ENCODE data around the gene EYA2.
"Not testable (repeated sequence)": the region's sequence is repeated elsewhere in the genome, so short reads cannot be mapped to it uniquely, and the experiment has no call there.

Gene EYA2

DNA sequence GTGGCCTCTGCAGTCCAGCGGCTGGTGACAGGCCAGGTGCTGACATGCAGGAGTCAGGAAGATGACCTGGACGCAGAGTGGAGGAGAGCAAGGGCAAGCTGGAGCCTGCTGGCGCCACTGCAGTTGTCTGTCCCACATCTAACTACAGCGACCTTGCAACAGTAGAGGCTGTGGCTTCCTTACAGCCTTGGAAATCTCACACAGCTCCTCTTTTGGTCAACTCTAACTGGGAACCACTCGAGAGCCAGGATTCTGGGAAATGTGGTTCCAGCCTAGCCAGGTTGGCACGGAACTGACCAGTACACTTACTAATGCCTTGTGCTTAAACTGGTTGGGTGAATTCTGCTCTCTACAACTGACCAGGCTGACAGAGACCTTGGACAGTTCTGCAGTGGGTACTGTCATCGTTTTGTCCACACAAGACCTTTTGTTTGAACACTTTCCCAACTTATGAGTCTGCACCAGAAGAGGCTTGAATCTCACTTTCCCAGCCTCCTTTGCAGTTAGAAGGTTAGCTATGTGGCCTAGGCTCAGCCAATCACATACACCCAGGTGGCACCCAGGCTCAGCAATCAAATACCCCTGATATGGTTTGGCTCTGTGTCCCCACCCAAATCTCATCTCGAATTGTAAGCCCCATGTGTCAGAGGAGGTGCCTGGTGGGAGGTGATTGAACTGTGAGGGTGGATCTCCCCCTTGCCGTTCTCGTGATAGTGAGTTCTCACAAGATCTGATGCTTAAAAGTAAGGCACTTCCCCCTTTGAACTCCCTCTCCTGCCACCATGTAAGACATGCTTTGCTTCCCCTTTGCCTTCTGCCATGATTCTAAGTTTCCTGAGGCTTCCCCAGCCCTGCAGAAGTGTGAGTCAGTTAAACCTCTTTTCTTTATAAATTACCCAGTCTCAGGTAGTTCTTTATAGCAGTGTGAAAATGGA lies 308.4 kb downstream of the EYA2 start:
- Histone ChIP-seq H3K9me3 (no peaks in the 10 kb centered on the region), H3K27me3 (ENCODE audit: low read depth) (no peaks in the 10 kb centered on the region), H3K4me1 (no peaks in the 10 kb centered on the region), H3K36me3 (replicated peaks) (no peaks in the 10 kb centered on the region), H3K4me3 (no peak overlapping the region)
- in situ Hi-C loops (cut with MboI; ENCODE audit: low sequenced_read_pairs), result loop anchor here (25.0 kb wide), 1 partner anchor 434 kb away; no protein-coding TSS in a partner anchor
- no peak for DNase-seq (ENCODE audit: low spot score in 2 of 2)

- peaks cover 8% of the 10 kb centered on the region; the same call in 1 of the 2 replicates for H3K36me3 ChIP-seq (replicated peaks)
- H3K4me3 ChIP-seq, result no peak overlapping the region
- no peaks in the 10 kb centered on the region for H3K4me1 ChIP-seq
- no peak for DNase-seq (ENCODE audit: low spot score in 2 of 2)
- in situ Hi-C loops (cut with MboI; ENCODE audit: low sequenced_read_pairs), result loop anchor here (25.0 kb wide), 1 partner anchor 433 kb away; no protein-coding TSS in a partner anchor
- no peaks in the 10 kb centered on the region for H3K27me3 ChIP-seq (ENCODE audit: low read depth)
- no peaks in the 10 kb centered on the region for H3K9me3 ChIP-seq
These were observed 309.6 kb downstream of the EYA2 start for GRCh38 chr20:47204008-47204849.

- not testable (repeated sequence) for H3K27me3 ChIP-seq (ENCODE audit: low read depth); H3K4me3 ChIP-seq; DNase-seq (ENCODE audit: low spot score in 2 of 2); H3K4me1 ChIP-seq; H3K9me3 ChIP-seq
- H3K36me3 ChIP-seq (replicated peaks), result peaks cover 14% of the 10 kb centered on the region
- in situ Hi-C loops (cut with MboI; ENCODE audit: low sequenced_read_pairs), result loop anchor here (25.0 kb wide), 1 partner anchor 433 kb away; no protein-coding TSS in a partner anchor
These were observed 310.1 kb downstream of the EYA2 start for GRCh38 chr20:47204850-47205122.

GRCh38 chr20:47205577-47206123 lies 311.0 kb downstream of the EYA2 start:
- no peaks in the 10 kb centered on the region for H3K9me3 ChIP-seq
- in situ Hi-C loops (cut with MboI; ENCODE audit: low sequenced_read_pairs), result loop anchor here (25.0 kb wide), 1 partner anchor 432 kb away; no protein-coding TSS in a partner anchor
- H3K36me3 ChIP-seq (replicated peaks), result peaks cover 20% of the 10 kb centered on the region
- H3K27me3 ChIP-seq (ENCODE audit: low read depth), result no peaks in the 10 kb centered on the region
- no peak overlapping the region for H3K4me3 ChIP-seq
- DNase-seq (ENCODE audit: low spot score in 2 of 2), result peak; percentile 10 to 58
- no peaks in the 10 kb centered on the region for H3K4me1 ChIP-seq

- H3K36me3 ChIP-seq (replicated peaks), result peaks cover 29% of the 10 kb centered on the region
- not testable (repeated sequence) for H3K9me3 ChIP-seq; H3K27me3 ChIP-seq (ENCODE audit: low read depth); H3K4me3 ChIP-seq; H3K4me1 ChIP-seq; DNase-seq (ENCODE audit: low spot score in 2 of 2)
- in situ Hi-C loops (cut with MboI; ENCODE audit: low sequenced_read_pairs), result loop anchor here (25.0 kb wide), 1 partner anchor 431 kb away; no protein-coding TSS in a partner anchor
These were observed 311.9 kb downstream of the EYA2 start for GRCh38 chr20:47206552-47206951.

- DNase-seq (ENCODE audit: low spot score in 2 of 2), result no peak
- Histone ChIP-seq H3K27me3 (ENCODE audit: low read depth) (no peaks in the 10 kb centered on the region), H3K36me3 (replicated peaks) (peaks cover 34% of the 10 kb centered on the region), H3K9me3 (no peaks in the 10 kb centered on the region), H3K4me1 (no peaks in the 10 kb centered on the region), H3K4me3 (no peak overlapping the region)
- in situ Hi-C loops (cut with MboI; ENCODE audit: low sequenced_read_pairs), result loop anchor here (25.0 kb wide), 1 partner anchor 430 kb away; no protein-coding TSS in a partner anchor
These were observed 312.5 kb downstream of the EYA2 start for GRCh38 chr20:47206962-47207641.

DNA sequence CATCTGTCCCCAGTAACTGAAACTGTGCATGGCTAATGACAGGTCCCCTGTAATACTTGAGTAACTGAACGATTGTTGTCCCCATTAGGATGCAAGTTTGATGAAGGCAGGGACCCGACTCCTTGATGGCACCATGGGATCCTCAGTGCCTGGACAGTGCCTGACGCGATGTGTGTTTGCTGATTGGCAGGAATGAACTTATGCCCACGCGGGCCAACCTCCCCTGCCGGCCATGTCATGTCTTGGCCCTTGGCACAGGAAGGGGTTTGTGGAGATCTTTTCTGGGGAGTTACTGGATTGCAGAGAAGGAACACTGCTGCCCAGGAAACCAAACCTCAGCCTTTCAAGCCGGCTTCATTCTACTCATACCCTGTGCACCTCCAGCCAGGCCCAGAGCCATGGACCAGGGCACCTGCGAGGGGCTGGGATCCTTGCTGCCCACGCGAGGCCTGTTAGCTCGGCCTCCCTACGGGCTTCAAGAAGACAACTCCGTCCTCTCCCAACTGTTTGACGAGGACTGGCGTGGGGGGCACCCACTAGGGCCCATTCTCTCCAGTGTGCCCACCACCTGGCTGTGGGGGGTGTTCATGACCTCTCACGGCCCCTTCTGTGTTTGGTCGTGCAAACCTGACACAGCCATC lies 314.0 kb downstream of the EYA2 start:
- in situ Hi-C loops (cut with MboI; ENCODE audit: low sequenced_read_pairs), result loop anchor here (25.0 kb wide), 1 partner anchor 429 kb away; no protein-coding TSS in a partner anchor
- H3K4me1 ChIP-seq, result no peaks in the 10 kb centered on the region
- H3K9me3 ChIP-seq, result no peaks in the 10 kb centered on the region
- peaks cover 50% of the 10 kb centered on the region for H3K36me3 ChIP-seq (replicated peaks)
- DNase-seq (ENCODE audit: low spot score in 2 of 2), result no peak
- no peak overlapping the region for H3K4me3 ChIP-seq
- H3K27me3 ChIP-seq (ENCODE audit: low read depth), result no peaks in the 10 kb centered on the region

DNA sequence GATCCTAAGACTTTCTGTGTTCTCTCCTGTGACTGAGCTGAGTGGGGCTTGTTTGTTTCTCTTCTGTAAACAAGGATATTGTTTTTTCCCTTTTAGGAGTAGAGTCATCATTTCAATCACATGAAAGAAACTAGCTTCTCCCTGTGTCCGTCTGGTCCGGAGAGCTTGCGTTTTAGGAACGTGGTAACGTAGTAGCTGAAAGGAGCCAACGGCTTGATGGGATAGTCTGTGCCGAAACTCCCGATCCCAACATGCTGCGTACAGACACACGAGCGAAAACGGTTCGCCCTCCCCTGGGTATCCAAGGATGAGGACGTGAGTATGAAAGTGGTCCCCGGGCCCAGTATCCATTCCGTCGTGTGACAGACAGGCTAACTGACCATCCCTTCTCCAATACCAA lies 315.3 kb downstream of the EYA2 start:
- DNase-seq (ENCODE audit: low spot score in 2 of 2), result no peak
- Histone ChIP-seq H3K9me3 (no peaks in the 10 kb centered on the region), H3K4me3 (no peak overlapping the region), H3K36me3 (replicated peaks) (peaks cover 60% of the 10 kb centered on the region), H3K27me3 (ENCODE audit: low read depth) (no peaks in the 10 kb centered on the region), H3K4me1 (no peaks in the 10 kb centered on the region)
- in situ Hi-C loops (cut with MboI; ENCODE audit: low sequenced_read_pairs), result loop anchor here (25.0 kb wide), 1 partner anchor 427 kb away; no protein-coding TSS in a partner anchor

GRCh38 chr20:47210470-47210869 lies 315.8 kb downstream of the EYA2 start:
- DNase-seq (ENCODE audit: low spot score in 2 of 2), result no peak
- no peaks in the 10 kb centered on the region for H3K4me1 ChIP-seq
- H3K4me3 ChIP-seq, result no peak overlapping the region
- H3K27me3 ChIP-seq (ENCODE audit: low read depth), result no peaks in the 10 kb centered on the region
- in situ Hi-C loops (cut with MboI; ENCODE audit: low sequenced_read_pairs), result loop anchor here (25.0 kb wide), 1 partner anchor 427 kb away; no protein-coding TSS in a partner anchor
- no peaks in the 10 kb centered on the region for H3K9me3 ChIP-seq
- H3K36me3 ChIP-seq (replicated peaks), result peaks cover 63% of the 10 kb centered on the region

DNA sequence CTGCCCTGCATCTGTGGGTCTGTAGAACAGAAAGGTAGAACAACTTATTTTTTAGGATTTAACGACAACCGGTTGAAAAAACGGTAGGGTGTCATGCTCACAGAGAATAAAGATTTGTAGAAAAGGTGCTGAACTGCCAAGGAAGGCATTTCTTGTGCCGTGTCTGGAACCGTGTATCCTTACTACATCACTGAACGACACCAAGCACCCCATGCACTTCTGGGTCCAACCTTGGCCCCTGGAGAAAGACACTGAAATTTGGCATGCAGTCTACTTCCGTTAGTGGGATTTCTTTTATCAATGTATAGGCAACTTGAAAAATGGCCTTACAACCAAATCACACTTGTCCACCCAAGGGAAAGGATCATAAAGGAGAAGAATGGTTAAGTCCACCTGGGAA lies 316.4 kb downstream of the EYA2 start:
- in situ Hi-C loops (cut with MboI; ENCODE audit: low sequenced_read_pairs), result loop anchor here (25.0 kb wide), 1 partner anchor 426 kb away; no protein-coding TSS in a partner anchor
- no peak overlapping the region for H3K4me3 ChIP-seq
- DNase-seq (ENCODE audit: low spot score in 2 of 2), result no peak
- H3K4me1 ChIP-seq, result no peaks in the 10 kb centered on the region
- no peaks in the 10 kb centered on the region for H3K27me3 ChIP-seq (ENCODE audit: low read depth)
- H3K36me3 ChIP-seq (replicated peaks), result peaks cover 68% of the 10 kb centered on the region
- no peaks in the 10 kb centered on the region for H3K9me3 ChIP-seq

DNA sequence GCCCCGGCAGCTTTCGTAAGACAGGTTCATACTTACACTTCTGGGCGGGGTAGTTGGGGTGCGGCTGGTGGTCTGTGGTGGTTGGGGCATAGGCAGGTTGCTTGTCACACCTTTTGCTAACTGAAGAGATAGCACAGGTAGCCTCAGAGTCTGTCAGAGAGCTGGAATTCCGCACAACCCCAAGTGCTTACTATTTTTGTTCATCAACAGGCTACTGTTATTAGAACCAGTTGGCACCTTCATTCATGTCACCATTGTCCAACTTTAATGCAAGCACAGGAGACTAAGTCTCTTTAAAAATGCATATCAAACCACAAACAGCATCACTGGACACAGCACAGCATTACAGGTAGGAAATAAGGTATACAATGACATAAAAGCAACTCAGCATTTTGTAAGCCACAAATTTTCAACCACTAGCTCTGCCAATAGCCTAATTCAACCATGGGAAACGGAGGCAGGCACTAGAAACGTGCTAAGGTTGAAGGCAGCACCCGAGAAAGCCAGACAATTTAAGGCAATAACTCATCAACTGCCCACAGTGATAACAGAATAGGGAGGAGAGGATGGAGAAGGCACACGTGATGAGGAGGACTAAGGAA lies 318.1 kb downstream of the EYA2 start:
- H3K9me3 ChIP-seq, result no peaks in the 10 kb centered on the region
- no peaks in the 10 kb centered on the region for H3K4me1 ChIP-seq
- no peaks in the 10 kb centered on the region for H3K27me3 ChIP-seq (ENCODE audit: low read depth)
- in situ Hi-C loops (cut with MboI; ENCODE audit: low sequenced_read_pairs), result loop anchor here (25.0 kb wide), 1 partner anchor 425 kb away; no protein-coding TSS in a partner anchor
- no peak overlapping the region for H3K4me3 ChIP-seq
- DNase-seq (ENCODE audit: low spot score in 2 of 2), result no peak
- peaks cover 78% of the 10 kb centered on the region for H3K36me3 ChIP-seq (replicated peaks)

- DNase-seq (ENCODE audit: low spot score in 2 of 2), result no peak
- in situ Hi-C loops (cut with MboI; ENCODE audit: low sequenced_read_pairs), result loop anchor here (25.0 kb wide), 1 partner anchor 423 kb away; no protein-coding TSS in a partner anchor
- no peaks in the 10 kb centered on the region for H3K4me1 ChIP-seq
- H3K9me3 ChIP-seq, result no peaks in the 10 kb centered on the region
- no peak overlapping the region for H3K4me3 ChIP-seq
- no peaks in the 10 kb centered on the region for H3K27me3 ChIP-seq (ENCODE audit: low read depth)
- H3K36me3 ChIP-seq (replicated peaks), result peaks cover 85% of the 10 kb centered on the region
These were observed 319.3 kb downstream of the EYA2 start for GRCh38 chr20:47213966-47214365.
